ENCODE results near the gene NOVA2. TPM values are rescaled to one million over a fixed set of nuclear protein-coding genes. Genes with fewer than 3 reads are reported as not detected.
A peak's percentile ranks its signal among the peaks of the same experiment; 100 is the strongest.

Gene NOVA2
- total RNA-seq, 1 donor = 0.27 TPM

GRCh38 chr19:45972947-45973540, 621 bp downstream of the NOVA2 start:
- peak overlapping the region; percentile 60 for H3K4me3 ChIP-seq (ENCODE audit: low read depth, low read length)
- no peak for DNase-seq (ENCODE audit: low read depth)
- TF ChIP-seq, protein P1, sequence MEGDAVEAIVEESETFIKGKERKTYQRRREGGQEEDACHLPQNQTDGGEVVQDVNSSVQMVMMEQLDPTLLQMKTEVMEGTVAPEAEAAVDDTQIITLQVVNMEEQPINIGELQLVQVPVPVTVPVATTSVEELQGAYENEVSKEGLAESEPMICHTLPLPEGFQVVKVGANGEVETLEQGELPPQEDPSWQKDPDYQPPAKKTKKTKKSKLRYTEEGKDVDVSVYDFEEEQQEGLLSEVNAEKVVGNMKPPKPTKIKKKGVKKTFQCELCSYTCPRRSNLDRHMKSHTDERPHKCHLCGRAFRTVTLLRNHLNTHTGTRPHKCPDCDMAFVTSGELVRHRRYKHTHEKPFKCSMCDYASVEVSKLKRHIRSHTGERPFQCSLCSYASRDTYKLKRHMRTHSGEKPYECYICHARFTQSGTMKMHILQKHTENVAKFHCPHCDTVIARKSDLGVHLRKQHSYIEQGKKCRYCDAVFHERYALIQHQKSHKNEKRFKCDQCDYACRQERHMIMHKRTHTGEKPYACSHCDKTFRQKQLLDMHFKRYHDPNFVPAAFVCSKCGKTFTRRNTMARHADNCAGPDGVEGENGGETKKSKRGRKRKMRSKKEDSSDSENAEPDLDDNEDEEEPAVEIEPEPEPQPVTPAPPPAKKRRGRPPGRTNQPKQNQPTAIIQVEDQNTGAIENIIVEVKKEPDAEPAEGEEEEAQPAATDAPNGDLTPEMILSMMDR (IDR thresholded peaks at IDR 0.05; ENCODE audit: insufficient read depth, low read length) = no peak

DNA sequence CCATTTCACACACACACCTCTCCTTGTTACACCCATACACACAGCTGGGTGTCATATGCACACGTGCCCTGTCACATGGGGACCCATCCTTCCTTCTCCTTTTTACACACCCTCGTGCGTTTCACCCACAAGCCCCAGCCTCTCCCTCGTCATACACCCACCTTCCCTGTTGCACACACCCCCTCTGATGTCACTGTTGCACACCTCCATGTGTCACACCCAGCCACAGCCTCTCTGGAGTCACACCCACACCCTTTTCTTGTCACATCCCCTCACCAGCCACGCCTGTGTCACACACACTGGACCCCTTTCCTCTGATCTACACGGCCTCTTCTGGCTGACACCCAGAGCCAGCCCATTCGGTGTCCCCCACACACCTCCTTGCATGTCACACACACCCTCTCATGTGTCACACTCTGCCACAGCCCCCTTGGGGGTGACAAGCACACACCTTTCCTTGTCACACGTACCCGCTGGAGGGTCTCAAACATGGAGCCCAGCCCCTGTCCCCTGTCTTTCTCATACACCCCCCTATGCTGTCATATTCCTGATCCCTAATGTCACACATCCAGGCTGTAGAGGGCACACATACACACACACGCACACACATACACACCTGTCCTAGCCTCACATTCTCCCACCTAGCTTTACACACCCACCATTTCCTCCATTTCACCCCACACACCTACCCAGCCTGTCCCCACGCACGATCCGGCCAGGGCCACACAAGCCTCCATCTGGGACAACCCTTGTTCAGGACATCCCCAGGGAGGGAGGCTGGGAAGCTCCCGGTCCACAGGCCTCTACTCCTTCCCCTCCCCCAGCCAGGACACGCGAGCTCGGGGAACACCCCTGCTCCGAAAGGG, 1.4 kb downstream of the NOVA2 start:
- no peak for DNase-seq (ENCODE audit: low read depth)
- TF ChIP-seq, protein P1 (IDR thresholded peaks at IDR 0.05; ENCODE audit: insufficient read depth, low read length) = no peak
- H3K4me3 ChIP-seq (ENCODE audit: low read depth, low read length) = peak overlapping the region; percentile 60

DNA sequence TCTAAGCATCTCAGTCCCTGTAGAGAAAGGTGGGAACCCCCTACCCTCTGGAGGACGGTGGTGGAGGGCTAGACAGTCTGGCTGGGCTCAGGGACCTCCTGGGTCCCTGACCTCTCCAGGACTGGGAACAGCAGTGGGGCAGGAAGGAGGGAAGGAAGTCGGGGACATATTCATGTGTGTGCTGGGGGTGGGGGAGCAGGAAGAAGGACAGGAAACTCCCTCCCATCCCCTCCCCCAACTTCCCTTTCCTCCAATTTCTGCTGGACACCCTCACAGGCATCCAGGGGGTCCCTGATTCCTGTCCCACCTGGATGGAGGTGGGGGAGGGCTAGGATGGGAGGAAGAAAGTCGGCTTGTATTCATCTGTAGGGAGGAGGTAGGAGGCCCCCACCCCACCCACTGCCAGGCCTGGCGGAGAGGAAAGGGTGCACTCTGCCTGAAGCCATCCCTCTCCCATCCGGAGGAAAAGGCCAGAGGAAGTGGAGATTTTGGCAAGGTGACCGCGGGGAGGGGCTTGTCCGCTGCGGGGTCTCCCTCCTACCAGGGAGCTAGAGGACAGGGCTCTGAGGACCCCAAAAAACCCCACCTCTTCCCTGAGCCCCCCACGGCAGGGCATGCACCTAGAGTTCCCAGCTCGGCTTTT, 2.3 kb downstream of the NOVA2 start:
- TF ChIP-seq, protein P1 (IDR thresholded peaks at IDR 0.05; ENCODE audit: insufficient read depth, low read length) = no peak
- no peak overlapping the region for H3K4me3 ChIP-seq (ENCODE audit: low read depth, low read length)
- DNase-seq (ENCODE audit: low read depth) = no peak

DNA sequence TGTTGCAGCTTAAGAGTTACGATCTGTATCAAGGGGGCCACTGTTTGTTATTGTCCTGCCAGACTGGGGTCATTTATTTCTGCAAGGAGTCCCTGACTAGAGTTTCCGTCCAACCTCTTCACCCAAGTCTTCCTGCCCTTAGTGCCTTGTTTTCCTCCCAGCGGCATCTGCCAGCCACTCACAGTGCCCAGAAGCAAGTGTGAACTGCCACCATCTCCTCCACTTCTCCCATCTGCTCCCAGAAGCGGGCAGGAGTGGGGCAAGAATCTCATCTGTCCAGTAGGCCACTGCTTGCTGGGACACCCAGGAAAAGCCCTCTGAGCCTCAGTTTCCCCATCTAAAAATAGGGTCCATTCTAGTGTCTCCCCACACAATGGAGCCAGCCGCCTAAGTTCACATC, 4.0 kb downstream of the NOVA2 start:
- DNase-seq (ENCODE audit: low read depth) = no peak
- no peak overlapping the region for H3K4me3 ChIP-seq (ENCODE audit: low read depth, low read length)
- TF ChIP-seq, protein P1 (IDR thresholded peaks at IDR 0.05; ENCODE audit: insufficient read depth, low read length) = no peak

- no peak for DNase-seq (ENCODE audit: low read depth)
- H3K4me3 ChIP-seq (ENCODE audit: low read depth, low read length) = no peak overlapping the region
- TF ChIP-seq, protein P1 (IDR thresholded peaks at IDR 0.05; ENCODE audit: insufficient read depth, low read length) = no peak
Observed at GRCh38 chr19:45968626-45969025, 5.0 kb downstream of the NOVA2 start.

DNA sequence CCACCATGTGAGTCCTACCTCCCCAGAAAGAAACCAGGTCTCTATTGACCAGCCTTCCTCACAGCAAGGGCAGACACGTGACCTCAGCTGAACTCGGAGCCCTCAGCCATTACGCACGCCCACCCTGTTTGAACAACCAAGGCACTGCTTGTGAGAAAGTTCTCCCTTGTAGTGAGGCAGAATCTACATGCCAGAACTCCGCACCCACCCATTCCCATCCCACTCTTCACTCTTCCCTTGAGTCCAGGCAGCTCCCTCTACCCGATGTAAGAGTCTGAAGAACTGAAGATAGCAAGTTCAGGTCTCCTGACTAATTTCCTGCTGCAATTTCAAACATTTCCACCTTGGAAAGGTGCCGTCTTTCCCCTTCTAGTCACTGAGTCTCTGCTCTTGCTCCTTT, 6.4 kb downstream of the NOVA2 start:
- no peak for DNase-seq (ENCODE audit: low read depth)
- no peak overlapping the region for H3K4me3 ChIP-seq (ENCODE audit: low read depth, low read length)
- TF ChIP-seq, protein P1 (IDR thresholded peaks at IDR 0.05; ENCODE audit: insufficient read depth, low read length) = no peak

Measured in fibroblast of the aortic adventitia (primary cell).